ENCODE measurements around the gene HK1. TPM values are rescaled to one million over a fixed set of nuclear protein-coding genes. Genes with fewer than 3 reads are reported as not detected.
A peak's percentile ranks its signal among the peaks of the same experiment; 100 is the strongest.

HK1 gene
- total and polyA plus RNA-seq, 2 experiments from 2014 or later: 31.1 to 42.5 TPM

DNA sequence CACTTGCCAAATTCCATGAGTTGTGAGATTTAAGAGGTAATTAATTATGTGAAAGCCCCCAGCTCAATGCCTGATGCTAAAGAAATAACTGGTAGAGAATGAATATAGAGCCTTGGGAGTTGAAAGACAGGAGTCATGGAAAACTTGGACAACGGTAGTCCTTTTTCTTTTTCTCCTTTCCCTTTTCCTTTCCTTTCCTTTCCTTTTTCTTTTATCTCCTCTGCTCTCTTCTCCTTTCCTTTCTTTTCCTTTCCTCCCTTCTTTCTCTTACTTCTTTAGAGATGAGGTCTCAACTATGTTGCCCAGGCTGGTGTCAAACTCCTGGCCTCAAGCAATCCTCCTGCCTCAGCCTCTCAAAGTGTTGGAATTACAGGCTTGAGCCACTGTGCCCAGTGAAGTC is 165.1 kb downstream of the HK1 start:
- peaks cover 36% of the 10 kb centered on the region for H3K4me1 ChIP-seq (ENCODE audit: insufficient read depth)
- H3K4me2 ChIP-seq: no peak overlapping the region
- no peak overlapping the region for H3K4me3 ChIP-seq
- no peak overlapping the region for H2AFZ ChIP-seq
- no peaks in the 10 kb centered on the region for H4K20me1 ChIP-seq (ENCODE audit: insufficient read depth, poor library complexity, severe bottlenecking)
- WGBS (ENCODE audit: low lambda C conversion rate, missing lambda C conversion rate): 100% methylated on average over 1 of the region's 1 CpG
- H3K9me3 ChIP-seq (ENCODE audit: low read depth): no peaks in the 10 kb centered on the region
- H3K27me3 ChIP-seq: no peaks in the 10 kb centered on the region
- DNase-seq (ENCODE audit: low spot score): no peak
- H3K27ac ChIP-seq: no peak overlapping the region
- no peak for TF ChIP-seq EZH2 (IDR thresholded peaks at IDR 0.05; ENCODE audit: borderline replicate concordance)
- TF ChIP-seq EZH2phosphoT487 (IDR thresholded peaks at IDR 0.05; ENCODE audit: low read depth, severe bottlenecking, unreplicated experiment): no peak
- TF ChIP-seq, protein P1, sequence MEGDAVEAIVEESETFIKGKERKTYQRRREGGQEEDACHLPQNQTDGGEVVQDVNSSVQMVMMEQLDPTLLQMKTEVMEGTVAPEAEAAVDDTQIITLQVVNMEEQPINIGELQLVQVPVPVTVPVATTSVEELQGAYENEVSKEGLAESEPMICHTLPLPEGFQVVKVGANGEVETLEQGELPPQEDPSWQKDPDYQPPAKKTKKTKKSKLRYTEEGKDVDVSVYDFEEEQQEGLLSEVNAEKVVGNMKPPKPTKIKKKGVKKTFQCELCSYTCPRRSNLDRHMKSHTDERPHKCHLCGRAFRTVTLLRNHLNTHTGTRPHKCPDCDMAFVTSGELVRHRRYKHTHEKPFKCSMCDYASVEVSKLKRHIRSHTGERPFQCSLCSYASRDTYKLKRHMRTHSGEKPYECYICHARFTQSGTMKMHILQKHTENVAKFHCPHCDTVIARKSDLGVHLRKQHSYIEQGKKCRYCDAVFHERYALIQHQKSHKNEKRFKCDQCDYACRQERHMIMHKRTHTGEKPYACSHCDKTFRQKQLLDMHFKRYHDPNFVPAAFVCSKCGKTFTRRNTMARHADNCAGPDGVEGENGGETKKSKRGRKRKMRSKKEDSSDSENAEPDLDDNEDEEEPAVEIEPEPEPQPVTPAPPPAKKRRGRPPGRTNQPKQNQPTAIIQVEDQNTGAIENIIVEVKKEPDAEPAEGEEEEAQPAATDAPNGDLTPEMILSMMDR (IDR thresholded peaks at IDR 0.05; ENCODE audit: poor library complexity): no peak
- H3K36me3 ChIP-seq (replicated peaks; ENCODE audit: insufficient read depth, low read depth): no peaks in the 10 kb centered on the region
- no peaks in the 10 kb centered on the region for H3K9me2 ChIP-seq (replicated peaks; ENCODE audit: insufficient read depth)
- H3K79me2 ChIP-seq: no peaks in the 10 kb centered on the region

DNA sequence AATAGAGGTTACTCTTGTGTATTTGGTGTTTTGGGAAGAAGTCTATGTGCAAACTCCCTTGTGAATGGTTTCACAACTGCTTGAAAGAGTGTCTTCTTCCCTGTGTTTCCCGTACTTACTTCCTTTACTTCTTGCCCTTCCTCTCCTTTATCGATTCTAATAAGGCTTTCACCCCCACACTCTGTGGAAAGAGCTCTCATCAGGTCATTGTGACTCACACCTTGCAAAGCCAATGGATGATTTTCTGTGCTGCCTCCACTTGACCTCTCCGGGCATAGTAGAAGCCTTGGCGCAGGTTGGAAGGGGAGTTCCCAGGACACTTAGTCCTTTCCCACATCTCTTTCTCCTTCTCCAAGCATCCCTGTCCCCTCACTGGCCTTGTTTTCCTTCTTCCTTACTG is 166.7 kb downstream of the HK1 start:
- Histone ChIP-seq H4K20me1 (ENCODE audit: insufficient read depth, poor library complexity, severe bottlenecking) (no peaks in the 10 kb centered on the region), H3K9me2 (replicated peaks; ENCODE audit: insufficient read depth) (no peaks in the 10 kb centered on the region), H3K27me3 (no peaks in the 10 kb centered on the region), H3K4me2 (no peak overlapping the region), H2AFZ (no peak overlapping the region), H3K36me3 (replicated peaks; ENCODE audit: insufficient read depth, low read depth) (no peaks in the 10 kb centered on the region), H3K4me1 (ENCODE audit: insufficient read depth) (peaks cover 32% of the 10 kb centered on the region), H3K79me2 (no peaks in the 10 kb centered on the region), H3K9me3 (ENCODE audit: low read depth) (no peaks in the 10 kb centered on the region), H3K27ac (no peak overlapping the region), H3K4me3 (no peak overlapping the region)
- TF ChIP-seq, protein P1 (IDR thresholded peaks at IDR 0.05; ENCODE audit: poor library complexity): no peak
- TF ChIP-seq EZH2phosphoT487 (IDR thresholded peaks at IDR 0.05; ENCODE audit: low read depth, severe bottlenecking, unreplicated experiment) (no peak), EZH2 (IDR thresholded peaks at IDR 0.05; ENCODE audit: borderline replicate concordance) (no peak)
- DNase-seq (ENCODE audit: low spot score): no peak
- WGBS (ENCODE audit: low lambda C conversion rate, missing lambda C conversion rate): 93% methylated on average over 4 of the region's 4 CpGs

DNA sequence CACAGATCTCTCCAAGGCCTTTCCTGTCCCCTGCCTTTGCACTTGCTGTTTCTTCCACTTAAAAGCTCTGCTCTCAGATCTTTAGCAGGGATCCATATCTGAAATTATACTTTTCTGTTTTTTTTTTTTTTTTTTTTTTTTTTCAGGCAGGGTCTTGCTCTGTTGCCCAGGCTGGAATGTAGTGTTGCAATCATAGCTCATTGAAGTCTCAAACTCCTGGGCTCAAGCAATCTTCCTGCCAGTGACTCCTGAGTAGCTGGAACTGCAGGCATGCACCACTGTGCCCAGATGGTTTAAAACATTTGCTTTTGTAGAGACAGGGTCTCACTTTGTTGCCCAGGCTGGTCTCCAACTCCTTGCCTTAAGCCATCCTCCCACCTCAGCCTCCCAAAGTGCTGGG is 167.9 kb downstream of the HK1 start:
- Histone ChIP-seq H3K4me3 (no peak overlapping the region), H3K9me2 (replicated peaks; ENCODE audit: insufficient read depth) (no peaks in the 10 kb centered on the region), H4K20me1 (ENCODE audit: insufficient read depth, poor library complexity, severe bottlenecking) (no peaks in the 10 kb centered on the region), H3K27ac (peak overlapping the region; percentile 83), H3K79me2 (no peaks in the 10 kb centered on the region), H3K4me2 (peak overlapping the region; percentile 49), H3K36me3 (replicated peaks; ENCODE audit: insufficient read depth, low read depth) (no peaks in the 10 kb centered on the region), H3K27me3 (no peaks in the 10 kb centered on the region), H3K4me1 (ENCODE audit: insufficient read depth) (peaks cover 25% of the 10 kb centered on the region), H3K9me3 (ENCODE audit: low read depth) (no peaks in the 10 kb centered on the region), H2AFZ (no peak overlapping the region)
- DNase-seq (ENCODE audit: low spot score): no peak
- TF ChIP-seq EZH2phosphoT487 (IDR thresholded peaks at IDR 0.05; ENCODE audit: low read depth, severe bottlenecking, unreplicated experiment): no peak

DNA sequence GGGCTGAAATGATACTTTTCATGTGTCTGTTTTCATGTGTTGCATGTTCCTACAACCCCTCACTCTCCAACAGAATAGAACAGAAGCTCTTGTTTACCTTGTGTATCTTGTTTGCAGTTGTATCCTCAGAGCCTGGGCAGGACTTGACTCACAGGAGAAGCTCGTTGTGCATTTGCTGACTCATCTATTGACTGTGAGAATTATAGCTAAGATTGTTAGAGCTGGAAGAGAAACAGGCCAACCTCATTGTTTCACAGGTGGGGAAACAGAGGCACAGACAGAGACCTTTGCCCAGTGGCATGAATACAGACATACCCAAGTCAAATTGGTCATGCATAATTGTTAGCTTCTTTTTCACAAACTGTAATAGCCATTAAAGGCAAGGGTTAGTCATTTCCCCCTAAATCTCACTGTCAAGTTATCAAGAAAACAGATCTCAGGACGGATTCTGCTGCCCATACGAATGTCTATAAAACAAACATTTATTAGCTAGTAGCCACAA is 168.4 kb downstream of the HK1 start:
- Histone ChIP-seq H3K9me2 (replicated peaks; ENCODE audit: insufficient read depth) (no peaks in the 10 kb centered on the region), H4K20me1 (ENCODE audit: insufficient read depth, poor library complexity, severe bottlenecking) (no peaks in the 10 kb centered on the region), H3K36me3 (replicated peaks; ENCODE audit: insufficient read depth, low read depth) (no peaks in the 10 kb centered on the region), H3K79me2 (no peaks in the 10 kb centered on the region), H3K4me2 (peak overlapping the region; percentile 49), H3K4me1 (ENCODE audit: insufficient read depth) (peaks cover 25% of the 10 kb centered on the region), H3K27me3 (no peaks in the 10 kb centered on the region), H3K27ac (peak overlapping the region; percentile 83), H3K9me3 (ENCODE audit: low read depth) (no peaks in the 10 kb centered on the region), H3K4me3 (no peak overlapping the region), H2AFZ (no peak overlapping the region)
- TF ChIP-seq EZH2 (IDR thresholded peaks at IDR 0.05; ENCODE audit: borderline replicate concordance) (no peak), EZH2phosphoT487 (IDR thresholded peaks at IDR 0.05; ENCODE audit: low read depth, severe bottlenecking, unreplicated experiment) (no peak)
- TF ChIP-seq, protein P1 (IDR thresholded peaks at IDR 0.05; ENCODE audit: poor library complexity): no peak
- DNase-seq (ENCODE audit: low spot score): peak; percentile 75
- 15% methylated on average over 3 of the region's 3 CpGs for WGBS (ENCODE audit: low lambda C conversion rate, missing lambda C conversion rate)

All from hepatocyte (in vitro differentiated cells).